GM21526 (cell line): Measurements from ENCODE around the gene PDE3B.
"Not testable (repeated sequence)": the region's sequence is repeated elsewhere in the genome, so short reads cannot be mapped to it uniquely, and the experiment has no call there.

ENCODE experiments used
- ATAC-seq: cut with Tn5 transposase; IDR thresholded peaks from one replicate; pipeline ENCODE4 v1.9.1; 2021; ENCODE audit warnings: moderate library complexity; ENCODE audit not compliant: unreplicated experiment, low FRiP score

Gene PDE3B

DNA sequence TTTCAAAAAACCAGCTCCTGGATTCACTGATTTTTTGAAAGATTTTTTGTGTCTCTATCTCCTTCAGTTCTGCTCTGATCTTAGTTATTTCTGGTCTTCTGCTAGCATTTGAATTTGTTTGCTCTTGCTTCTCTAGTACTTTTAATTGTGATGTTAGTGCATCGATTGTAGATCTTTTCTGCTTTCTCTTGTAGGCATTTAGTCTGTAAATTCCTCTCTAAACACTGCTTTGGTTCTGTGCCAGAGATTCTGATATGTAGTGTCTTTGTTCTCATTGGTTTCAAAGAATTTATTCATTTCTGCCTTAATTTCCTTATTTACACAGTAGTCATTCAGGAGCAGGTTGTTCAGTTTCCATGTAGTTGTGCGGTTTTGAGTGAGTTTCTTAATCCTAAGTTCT lies 96.9 kb downstream of the PDE3B start:
- not testable (repeated sequence) for ATAC-seq

DNA sequence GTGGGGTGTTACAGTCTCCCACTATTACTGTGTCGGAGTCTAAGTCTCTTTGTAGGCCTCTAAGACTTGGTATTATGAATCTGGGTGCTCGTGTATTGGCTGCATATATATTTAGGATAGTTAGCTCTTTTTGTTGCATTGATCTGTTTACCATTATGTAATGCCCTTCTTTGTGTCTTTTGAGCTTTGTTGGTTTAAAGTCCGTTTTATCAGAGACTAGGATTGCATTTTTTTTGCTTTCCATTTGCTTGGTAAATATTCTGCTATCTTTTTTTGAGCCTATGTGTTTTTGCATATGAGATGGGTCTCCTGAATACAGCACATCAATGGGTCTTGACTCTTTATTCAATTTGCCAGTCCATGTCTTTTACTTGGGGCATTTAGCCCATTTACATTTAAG lies 97.6 kb downstream of the PDE3B start:
- no peak for ATAC-seq

DNA sequence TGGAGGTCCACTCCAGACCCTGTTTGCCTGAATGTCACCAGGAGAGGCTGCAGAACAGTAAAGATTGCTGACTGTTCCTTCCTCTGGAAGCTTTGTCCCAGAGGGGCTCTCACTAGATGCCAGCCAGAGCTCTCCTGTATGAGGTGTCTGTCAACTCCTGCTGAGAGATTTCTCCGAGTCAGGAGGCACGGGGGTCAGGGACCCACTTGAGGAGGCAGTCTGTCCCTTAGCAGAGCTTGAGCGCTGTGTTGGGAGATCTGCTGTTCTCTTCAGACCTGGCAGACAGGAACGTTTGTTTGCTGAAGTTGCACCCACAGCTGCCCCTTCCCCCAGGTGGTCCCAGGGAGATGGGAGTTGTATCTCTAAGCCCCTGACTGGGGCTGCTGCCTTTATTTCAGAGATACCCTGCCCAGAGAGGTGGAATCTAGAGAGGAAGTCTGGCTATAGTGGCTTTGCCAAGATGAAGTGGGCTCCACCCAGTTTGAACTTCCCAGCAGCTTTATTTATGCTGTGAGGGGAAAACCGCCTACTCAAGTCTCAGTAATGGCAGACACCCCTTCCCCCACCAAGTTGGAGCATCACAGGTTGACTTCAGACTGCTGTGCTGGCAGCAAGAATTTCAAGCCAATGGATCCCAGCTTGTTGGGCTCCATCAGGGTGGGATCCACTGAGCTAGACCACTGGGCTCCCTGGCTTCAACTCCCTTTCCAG lies 99.4 kb downstream of the PDE3B start:
- no peak for ATAC-seq

DNA sequence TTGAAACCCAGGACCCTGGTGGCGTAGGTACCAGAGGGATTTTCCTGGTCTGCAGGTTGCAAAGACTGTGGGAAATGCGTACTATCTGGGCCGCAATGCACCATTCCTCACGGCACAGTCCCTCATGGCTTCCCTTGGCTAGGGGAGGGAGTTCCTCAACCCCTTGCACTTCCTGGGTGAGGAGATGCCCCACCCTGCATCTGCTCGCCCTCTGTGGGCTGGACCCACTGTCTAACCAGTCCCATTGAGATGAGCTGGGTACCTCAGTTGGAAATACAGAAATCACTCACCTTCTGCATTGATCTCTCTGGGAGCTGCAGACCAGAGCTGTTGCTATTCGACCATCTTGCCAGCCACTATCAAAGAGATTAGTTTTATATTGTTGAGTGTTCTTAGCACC lies 100.1 kb downstream of the PDE3B start:
- ATAC-seq = not testable (repeated sequence)

DNA sequence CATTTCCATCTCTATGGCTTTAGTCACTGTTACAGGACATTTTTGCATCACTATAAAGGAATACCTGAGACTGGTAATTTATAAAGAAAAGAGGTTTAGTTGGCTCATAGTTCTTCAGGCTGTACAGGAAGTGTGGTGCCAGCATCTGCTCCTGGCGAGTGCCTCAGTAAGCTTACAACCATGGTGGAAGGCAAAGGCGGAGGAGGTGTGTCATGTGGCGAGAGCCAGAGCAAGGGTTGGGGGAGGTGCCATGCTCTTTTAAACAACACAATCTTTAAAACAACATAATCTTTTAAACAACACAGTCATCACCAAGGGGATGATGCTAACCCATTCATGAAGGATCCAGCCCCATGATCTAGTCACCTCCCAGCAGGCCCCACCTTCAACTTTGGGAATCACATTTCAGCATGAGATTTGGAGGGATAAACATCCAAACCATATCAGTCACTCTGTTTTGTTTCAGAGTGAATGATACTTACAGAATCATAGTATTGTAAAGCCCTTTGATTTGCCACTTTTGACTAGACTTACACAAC lies 103.3 kb downstream of the PDE3B start:
- ATAC-seq = no peak

DNA sequence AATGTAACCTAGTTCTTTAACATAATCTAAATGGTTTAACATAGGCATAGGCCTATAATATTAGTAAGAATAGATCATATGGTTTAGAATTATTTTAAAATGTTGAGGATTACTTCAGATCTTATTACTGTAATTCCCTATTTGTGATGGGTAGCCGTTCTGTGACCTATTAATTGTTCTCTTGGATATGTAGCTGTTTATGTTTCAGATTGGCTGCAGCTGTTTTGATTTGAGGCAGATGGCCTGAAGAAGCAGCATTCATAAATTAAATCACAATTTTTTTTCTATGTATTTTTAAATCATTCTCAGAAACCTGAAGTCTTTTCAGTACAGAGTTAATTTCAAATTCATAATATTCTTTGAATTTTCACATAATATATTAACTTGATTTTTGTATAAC lies 104.5 kb downstream of the PDE3B start:
- no peak for ATAC-seq

DNA sequence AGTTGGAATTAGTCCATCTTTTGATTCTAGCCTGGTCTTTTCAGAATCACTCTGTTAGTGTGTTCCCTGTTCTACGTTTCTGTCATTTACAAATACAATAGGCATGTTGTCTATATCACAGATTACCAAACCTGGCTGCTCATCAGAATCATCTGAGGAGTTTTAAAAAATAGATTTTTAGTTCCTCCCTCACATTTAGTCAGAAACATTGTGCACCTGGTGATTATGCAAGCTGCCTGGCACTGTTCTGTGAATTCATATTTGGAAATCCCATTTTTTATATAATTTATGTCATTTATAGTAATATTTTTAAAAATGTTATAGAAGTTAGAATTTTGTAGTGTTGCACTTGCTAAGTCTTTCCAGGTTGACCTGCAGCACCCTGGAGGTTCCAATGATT lies 107.3 kb downstream of the PDE3B start:
- ATAC-seq = no peak

DNA sequence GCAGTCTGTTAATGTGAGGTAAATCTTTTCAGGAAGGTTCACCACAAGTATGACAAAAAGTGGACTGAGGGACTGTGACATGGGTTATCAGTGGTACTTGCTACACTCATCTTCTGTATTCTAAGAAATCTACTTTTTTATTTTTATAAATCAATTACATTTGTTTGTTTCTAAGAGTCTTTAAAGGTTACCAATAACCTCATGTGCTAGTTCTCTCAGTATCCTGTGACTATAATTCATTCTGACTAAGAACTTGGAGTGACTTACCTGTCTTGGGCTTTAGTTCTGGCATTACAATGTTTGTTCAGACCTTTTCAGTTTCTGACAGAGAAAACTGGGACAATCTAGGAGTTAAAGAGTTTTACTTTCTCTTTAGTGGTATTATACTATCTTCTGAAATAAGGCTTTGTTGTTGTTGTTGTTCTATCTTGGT lies 108.4 kb downstream of the PDE3B start:
- ATAC-seq = no peak

DNA sequence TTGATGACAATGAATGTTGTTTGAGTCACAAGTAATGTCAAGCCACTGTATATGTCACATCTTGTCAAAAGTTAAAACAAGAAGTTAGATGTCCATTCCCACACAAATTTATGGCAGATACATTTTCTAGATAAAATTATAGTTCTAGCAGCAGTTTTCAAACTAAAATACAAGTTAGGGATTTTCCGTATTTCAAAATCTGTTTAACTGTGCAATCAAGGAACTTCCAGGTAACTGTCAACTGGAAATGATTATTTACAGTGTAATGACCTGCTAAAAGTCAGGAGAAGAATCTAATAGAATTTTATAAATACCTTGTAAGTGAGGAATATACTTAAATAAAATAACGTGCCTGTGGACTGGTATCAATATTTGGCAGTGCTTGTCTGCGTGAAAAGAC lies 111.5 kb downstream of the PDE3B start:
- no peak for ATAC-seq

DNA sequence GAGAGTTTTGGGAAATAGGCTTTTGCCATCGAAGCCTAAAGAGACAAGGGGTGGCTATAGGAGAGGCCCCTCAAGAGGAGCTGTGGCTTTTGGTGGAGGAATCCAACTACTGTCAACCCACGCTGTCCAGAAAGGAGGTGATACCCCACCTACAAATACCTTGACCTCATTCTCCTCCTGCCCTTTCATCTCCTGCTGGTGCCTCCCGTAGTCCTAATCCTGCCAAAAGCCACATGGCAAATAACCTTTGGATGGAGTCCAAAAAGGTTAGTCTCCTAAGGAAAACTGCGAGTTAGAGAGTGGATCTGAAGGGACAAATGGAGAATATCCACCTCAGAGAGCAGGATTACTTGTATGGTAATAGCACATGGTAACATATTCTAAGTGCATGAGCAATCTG lies 112.7 kb downstream of the PDE3B start:
- no peak for ATAC-seq

DNA sequence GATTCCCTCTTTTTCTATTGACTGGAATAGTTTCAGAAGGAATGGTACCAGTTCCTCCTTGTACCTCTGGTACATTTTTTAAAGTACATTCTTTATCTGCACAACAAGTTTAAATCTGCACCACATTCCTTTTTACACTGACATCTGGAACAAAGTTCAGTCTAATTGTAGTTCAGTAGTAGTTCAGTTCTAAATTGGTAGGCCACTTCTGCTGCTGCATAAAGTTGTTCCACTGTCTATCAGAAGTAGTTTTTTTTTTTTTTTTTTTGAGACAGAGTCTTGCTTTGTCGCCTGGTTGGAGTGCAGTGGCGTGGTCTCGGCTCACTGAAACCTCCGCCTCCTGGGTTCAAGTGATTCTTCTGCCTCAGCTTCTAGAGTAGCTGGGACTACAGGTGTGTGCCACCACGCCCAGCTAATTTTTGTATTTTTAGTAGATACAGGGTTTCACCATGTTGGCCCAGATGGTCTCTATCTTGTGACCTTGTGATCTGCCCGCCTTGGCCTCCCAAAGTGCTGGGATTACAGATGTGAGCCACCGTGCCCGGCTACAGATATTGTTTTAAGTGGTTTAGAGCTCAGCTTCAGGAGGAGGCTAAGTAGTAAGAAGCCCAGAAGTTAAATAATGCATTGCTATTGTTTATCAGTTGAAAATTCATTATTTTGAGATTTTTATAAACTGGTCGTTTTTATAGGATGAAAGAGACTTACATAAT lies 115.9 kb downstream of the PDE3B start:
- not testable (repeated sequence) for ATAC-seq

DNA sequence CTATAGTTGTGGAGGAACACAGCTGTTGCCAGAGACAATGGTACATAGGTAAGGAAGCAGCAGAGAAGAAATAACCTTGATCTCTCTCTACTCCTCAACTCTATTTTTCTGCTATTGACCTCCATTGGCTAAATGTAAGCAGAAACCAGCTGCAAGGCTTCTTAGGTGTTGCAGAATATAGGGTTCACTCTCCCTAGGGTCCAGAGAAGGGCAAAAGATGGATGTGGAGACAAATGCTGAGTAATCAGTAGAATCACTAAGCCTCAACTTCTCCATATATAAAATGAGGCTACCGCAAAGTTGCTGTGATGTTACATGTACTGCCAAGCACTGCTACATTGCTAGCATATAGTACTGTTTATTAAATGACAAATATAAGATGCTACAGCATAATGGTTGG lies 120.6 kb downstream of the PDE3B start:
- no peak for ATAC-seq

DNA sequence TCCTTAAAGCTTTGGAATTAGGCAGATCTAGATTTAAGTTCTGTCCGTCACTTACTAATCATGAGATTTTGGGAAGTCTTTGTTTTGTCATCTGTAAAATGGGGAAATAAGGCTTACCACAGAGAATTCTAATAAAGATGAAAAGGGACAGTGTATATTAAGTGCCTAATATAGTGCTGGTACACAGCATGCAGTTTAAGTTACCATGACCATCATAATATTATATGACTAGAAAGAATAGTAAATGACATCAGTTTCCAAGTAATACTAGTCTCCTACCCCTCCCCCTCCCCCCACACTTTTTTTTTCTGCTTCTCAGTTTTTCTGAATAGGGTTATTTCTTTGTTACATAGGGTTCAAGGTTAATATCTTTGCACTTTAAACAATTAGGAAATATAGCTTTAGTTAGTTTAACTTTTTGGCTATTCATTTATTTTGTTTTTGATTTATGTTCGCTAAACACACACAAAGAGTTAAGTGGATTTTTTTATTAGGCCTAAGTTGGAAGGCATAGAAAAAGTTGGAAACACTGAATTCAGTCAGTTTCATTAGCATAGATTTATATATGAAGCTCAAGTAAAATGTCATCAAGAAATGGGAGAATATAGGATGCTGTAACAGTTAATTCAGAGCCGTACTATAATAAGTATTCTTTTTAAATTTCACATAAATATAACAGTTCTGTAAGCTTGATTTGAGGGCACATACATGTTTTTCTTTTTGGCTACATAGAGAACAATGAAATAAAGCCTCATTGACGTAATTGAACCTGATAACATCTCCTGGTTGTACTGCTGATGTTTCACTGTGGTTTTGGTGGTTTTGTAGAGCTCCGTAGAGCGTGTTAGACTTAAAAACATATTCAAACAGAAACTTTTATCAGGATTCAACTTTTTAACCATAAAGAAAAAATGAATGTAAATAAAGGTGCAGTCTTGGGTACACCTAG lies 121.2 kb downstream of the PDE3B start:
- ATAC-seq = peak; percentile 94

DNA sequence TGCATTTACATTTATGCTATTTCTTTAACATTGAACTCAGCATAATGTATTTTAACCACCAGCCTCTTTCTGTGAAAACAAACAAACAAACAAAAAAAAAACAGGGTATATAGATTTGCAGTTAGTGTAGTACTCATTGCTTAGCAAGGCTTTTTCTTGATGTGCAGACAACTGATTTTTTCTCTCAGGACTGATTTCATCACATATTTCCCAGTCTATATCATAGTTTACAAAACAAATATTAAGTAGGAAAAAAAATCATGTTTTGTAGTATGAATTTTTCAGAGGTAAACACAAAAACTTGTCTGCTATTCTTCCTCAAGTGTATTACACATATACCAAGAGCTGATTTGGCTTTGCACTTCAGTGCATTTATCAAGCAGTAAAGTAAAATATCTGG lies 123.0 kb downstream of the PDE3B start:
- ATAC-seq = no peak

DNA sequence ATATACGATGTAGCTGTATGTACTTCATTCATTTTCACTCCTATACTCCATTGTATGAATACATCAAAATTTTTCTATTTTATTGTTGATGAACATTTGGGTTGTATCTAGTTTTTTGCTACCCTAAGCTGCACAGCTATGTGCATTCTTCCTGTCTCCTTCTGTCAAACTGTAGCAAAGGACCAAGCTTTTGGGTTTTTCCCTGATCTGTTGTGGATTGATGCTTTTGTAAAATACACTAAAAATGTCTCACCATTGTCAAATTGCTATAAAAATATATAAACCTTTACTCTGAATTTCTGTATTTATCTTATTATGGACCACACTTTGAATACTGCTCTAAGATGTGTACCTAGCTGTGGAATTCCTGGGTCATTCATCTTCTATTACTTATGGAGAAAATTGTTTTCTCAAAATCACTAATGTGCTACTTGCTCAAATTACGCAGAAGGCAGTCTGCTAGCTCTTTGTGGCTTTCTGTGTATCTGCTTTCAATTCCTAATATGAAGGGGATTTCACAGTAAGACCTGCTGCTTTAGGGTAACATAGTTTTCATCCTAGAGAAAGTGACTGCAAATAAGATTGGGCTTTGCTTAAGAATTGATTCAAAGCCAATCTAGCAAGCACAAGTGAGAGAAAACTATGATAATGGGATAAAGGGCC lies 125.1 kb downstream of the PDE3B start:
- ATAC-seq = no peak

DNA sequence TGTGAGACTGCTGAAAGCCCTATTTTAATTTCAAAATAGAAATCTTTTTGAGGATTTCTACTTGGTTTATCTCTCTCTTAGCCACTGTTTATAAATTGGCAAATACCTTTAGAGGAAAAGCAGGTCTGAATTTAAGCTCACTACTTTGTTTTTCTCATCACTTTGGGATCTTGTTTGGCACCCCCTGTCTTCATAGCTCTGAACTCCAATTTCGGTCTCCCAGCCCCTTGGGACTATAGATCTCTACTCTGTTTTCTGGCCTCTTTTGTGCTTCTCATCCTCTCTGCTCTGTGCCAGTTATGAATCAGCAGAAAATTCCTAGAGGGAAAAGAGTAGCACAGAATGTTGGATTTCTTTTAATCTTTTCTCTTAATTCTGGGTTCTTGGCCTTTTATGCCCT lies 130.2 kb downstream of the PDE3B start:
- ATAC-seq = no peak

DNA sequence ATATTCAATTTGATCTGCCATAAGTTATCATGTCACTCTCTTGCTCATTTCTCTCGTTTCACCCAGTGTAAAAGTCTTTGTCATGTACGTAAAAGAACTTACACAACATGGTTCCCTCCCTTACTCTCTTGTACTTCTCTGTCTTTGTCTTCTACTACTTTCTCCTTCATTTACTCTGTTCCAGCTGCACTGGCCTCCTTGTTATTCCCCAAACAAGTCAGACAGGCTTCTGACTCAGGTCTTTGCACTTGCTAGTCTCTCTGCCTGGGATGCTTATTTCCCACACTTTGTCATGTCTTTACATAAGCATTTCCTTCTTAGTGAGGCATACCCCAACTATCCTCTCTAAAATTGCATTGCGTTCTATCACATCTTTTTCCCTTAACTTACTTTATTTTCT lies 131.1 kb downstream of the PDE3B start:
- ATAC-seq = no peak

DNA sequence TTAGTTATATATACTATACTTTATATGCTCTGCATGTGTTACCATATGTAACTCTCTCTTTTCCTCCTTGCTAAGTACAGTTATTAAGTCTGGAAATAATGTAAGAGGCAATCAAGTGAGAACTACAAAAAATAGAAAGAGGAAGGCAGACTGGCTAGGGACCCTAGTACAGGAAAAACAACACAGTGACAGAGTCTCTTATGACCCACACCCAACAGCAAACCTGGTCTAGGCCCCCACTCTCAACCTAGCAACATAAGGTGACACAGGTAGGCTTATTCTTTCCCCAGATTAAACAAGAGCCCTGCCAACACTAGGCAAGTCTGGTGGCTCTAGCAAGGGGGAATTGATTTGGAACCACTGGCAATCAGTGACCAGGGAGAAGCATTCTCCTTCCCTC lies 132.3 kb downstream of the PDE3B start:
- ATAC-seq = no peak

DNA sequence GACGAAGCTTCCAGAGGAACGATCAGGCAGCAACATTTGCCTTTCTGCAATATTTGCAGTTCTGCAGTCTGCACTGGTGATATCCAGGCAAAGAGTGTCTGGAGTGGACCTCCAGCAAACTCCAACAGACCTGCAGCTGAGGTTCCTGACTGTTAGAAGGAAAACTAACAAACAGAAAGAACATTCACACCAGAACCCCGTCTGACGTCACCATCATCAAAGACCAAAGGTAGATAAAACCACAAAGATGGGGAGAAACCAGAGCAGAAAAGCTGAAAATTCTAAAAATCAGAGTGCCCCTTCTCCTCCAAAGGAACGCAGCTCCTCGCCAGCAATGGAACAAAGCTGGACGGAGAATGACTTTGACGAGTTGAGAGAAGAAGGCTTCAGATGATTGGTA lies 134.9 kb downstream of the PDE3B start:
- ATAC-seq = not testable (repeated sequence)

DNA sequence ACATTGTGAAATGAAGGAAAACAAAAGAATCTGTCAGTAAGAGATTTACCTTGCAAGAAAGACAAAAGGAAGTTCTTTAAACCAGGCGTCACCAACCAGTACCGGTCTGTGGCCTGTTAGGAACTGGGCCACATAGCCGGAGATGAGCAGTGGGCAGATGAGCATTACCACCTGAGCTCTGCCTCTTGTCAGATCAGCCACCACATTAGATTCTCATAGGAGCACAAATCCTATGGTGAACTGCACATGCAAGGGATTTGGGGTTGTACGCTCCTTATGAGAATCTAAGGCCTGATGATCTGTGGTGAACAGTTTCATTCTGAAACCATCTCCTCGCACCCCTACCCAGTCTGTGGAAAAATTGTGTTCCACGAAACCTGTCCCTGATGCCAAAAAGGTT lies 140.2 kb downstream of the PDE3B start:
- no peak for ATAC-seq
